OCI-LY3 (cell line): ENCODE measurements around the gene EIF2D.

Experiments used
- CTCF ChIP-seq: fragments of 200-600, 300-600 bp; sonication (generic); IDR thresholded peaks from 2 replicates; pipeline ENCODE4 v1.5.1; 2014; ENCODE audit warnings: antibody characterized with exemption, low read length, low read depth
- EZH2phosphoT487 ChIP-seq: fragments of 200-600 bp; shearing (Covaris generic); IDR thresholded peaks from 2 replicates; pipeline ENCODE4 v1.6.1; 2018; ENCODE audit warnings: antibody characterized with exemption, mixed run types, low read depth

- no peak for TF ChIP-seq CTCF
- no peak for TF ChIP-seq EZH2phosphoT487
Measured at GRCh38 chr1:206568256-206568655, 44.0 kb downstream of the EIF2D start.
